Measurements from ENCODE around the gene PRPSAP1.

Gene PRPSAP1

GRCh38 chr17:76329664-76330063 is 24.1 kb downstream of the PRPSAP1 start:
- no peak for DNase-seq (ENCODE audit: low spot score)
- POLR2A ChIA-PET (ENCODE audit: low non-redundant PET): no interaction called here
- TF ChIP-seq, protein P1, sequence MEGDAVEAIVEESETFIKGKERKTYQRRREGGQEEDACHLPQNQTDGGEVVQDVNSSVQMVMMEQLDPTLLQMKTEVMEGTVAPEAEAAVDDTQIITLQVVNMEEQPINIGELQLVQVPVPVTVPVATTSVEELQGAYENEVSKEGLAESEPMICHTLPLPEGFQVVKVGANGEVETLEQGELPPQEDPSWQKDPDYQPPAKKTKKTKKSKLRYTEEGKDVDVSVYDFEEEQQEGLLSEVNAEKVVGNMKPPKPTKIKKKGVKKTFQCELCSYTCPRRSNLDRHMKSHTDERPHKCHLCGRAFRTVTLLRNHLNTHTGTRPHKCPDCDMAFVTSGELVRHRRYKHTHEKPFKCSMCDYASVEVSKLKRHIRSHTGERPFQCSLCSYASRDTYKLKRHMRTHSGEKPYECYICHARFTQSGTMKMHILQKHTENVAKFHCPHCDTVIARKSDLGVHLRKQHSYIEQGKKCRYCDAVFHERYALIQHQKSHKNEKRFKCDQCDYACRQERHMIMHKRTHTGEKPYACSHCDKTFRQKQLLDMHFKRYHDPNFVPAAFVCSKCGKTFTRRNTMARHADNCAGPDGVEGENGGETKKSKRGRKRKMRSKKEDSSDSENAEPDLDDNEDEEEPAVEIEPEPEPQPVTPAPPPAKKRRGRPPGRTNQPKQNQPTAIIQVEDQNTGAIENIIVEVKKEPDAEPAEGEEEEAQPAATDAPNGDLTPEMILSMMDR (conservative IDR thresholded peaks at IDR 0.05; ENCODE audit: low read depth): no peak

GRCh38 chr17:76327696-76328095 is 26.0 kb downstream of the PRPSAP1 start:
- no peak for DNase-seq (ENCODE audit: low spot score)
- POLR2A ChIA-PET (ENCODE audit: low non-redundant PET): no interaction called here
- no peak overlapping the region for H3K27ac ChIP-seq
- CTCF ChIA-PET: interaction anchor here (0.7 kb wide), 1 partner anchor 71 kb away, joined by 4 read pairs; no protein-coding TSS in a partner anchor
- TF ChIP-seq, protein P1 (conservative IDR thresholded peaks at IDR 0.05; ENCODE audit: low read depth): no peak

More at GRCh38 chr17:76329664-76330063, 24.1 kb downstream of the PRPSAP1 start:
- CTCF ChIA-PET: no interaction called here
- no peak overlapping the region for H3K27ac ChIP-seq

DNA sequence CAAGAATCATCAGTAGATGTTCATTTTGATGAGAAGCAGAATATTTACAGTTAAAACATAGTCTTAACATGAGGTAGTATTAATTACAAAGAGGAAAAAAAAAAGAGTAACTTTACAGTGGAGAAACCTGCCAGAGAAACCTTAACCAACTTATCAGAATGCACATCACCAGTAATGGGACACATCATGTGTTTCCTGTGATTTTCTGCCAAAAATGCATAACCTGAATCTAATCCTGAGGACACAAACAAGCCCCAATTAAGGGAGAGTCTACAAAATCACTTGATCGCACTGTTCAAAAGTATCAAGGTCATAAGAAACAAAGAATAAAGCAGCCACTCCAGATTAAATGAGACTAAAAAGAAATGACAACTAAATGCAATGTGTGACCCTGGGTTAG is 27.4 kb downstream of the PRPSAP1 start:
- no peak for DNase-seq (ENCODE audit: low spot score)
- CTCF ChIA-PET: interaction anchor here (1.0 kb wide), 1 partner anchor 18 kb away, joined by 3 read pairs; no protein-coding TSS in a partner anchor
- no peak overlapping the region for H3K27ac ChIP-seq
- POLR2A ChIA-PET (ENCODE audit: low non-redundant PET): no interaction called here
- TF ChIP-seq, protein P1 (conservative IDR thresholded peaks at IDR 0.05; ENCODE audit: low read depth): no peak

GRCh38 chr17:76318586-76318985 is 35.1 kb downstream of the PRPSAP1 start:
- TF ChIP-seq, protein P1 (conservative IDR thresholded peaks at IDR 0.05; ENCODE audit: low read depth): no peak
- DNase-seq (ENCODE audit: low spot score): no peak
- ChIA-PET CTCF (no interaction called here), POLR2A (ENCODE audit: low non-redundant PET) (no interaction called here)
- no peak overlapping the region for H3K27ac ChIP-seq

- ChIA-PET POLR2A (ENCODE audit: low non-redundant PET) (no interaction called here), CTCF (interaction anchor here (0.5 to 1.1 kb wide), 4 partner anchors 14 to 410 kb away, joined by 3 to 4 read pairs (median 4); no protein-coding TSS in a partner anchor)
Measured at GRCh38 chr17:76317535-76317934, 36.2 kb downstream of the PRPSAP1 start.

GRCh38 chr17:76314392-76315227 is 39.1 kb downstream of the PRPSAP1 start:
- no peak for DNase-seq (ENCODE audit: low spot score)
- ChIA-PET POLR2A (ENCODE audit: low non-redundant PET) (no interaction called here), CTCF (no interaction called here)
- no peak overlapping the region for H3K27ac ChIP-seq
- TF ChIP-seq, protein P1 (conservative IDR thresholded peaks at IDR 0.05; ENCODE audit: low read depth): no peak

More at GRCh38 chr17:76317535-76317934, 36.2 kb downstream of the PRPSAP1 start:
- no peak for DNase-seq (ENCODE audit: low spot score)
- TF ChIP-seq, protein P1 (conservative IDR thresholded peaks at IDR 0.05; ENCODE audit: low read depth): no peak
- H3K27ac ChIP-seq: no peak overlapping the region
